ENCODE measurements around the gene ANAPC10. TPM values are rescaled to one million over a fixed set of nuclear protein-coding genes. Genes with fewer than 3 reads are reported as not detected.

ANAPC10 gene
- total RNA-seq, 6 experiments from 2014 or later = 6.0 to 13.0 (median 8.3) TPM

GRCh38 chr4:144984241-144984640 lies 113.8 kb downstream of the ANAPC10 start:
- DNase-seq (no peak), ATAC-seq (no peak)
- no peak for TF ChIP-seq POLR2A (IDR thresholded peaks at IDR 0.05)
- TF ChIP-seq, protein P1, sequence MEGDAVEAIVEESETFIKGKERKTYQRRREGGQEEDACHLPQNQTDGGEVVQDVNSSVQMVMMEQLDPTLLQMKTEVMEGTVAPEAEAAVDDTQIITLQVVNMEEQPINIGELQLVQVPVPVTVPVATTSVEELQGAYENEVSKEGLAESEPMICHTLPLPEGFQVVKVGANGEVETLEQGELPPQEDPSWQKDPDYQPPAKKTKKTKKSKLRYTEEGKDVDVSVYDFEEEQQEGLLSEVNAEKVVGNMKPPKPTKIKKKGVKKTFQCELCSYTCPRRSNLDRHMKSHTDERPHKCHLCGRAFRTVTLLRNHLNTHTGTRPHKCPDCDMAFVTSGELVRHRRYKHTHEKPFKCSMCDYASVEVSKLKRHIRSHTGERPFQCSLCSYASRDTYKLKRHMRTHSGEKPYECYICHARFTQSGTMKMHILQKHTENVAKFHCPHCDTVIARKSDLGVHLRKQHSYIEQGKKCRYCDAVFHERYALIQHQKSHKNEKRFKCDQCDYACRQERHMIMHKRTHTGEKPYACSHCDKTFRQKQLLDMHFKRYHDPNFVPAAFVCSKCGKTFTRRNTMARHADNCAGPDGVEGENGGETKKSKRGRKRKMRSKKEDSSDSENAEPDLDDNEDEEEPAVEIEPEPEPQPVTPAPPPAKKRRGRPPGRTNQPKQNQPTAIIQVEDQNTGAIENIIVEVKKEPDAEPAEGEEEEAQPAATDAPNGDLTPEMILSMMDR (IDR thresholded peaks at IDR 0.05) = no peak
- Histone ChIP-seq H3K9me3 (no peaks in the 10 kb centered on the region), H3K4me1 (no peaks in the 10 kb centered on the region), H3K27me3 (no peaks in the 10 kb centered on the region), H3K36me3 (no peaks in the 10 kb centered on the region), H3K4me3 (no peak overlapping the region), H3K27ac (no peak overlapping the region)
- WGBS (ENCODE audit: insufficient coverage, low coverage, low lambda C conversion rate, missing lambda C conversion rate) = 90% methylated on average over 3 of the region's 3 CpGs
- intact Hi-C loops (cut with DNase I) = no loop called here

GRCh38 chr4:144975718-144976117 lies 122.3 kb downstream of the ANAPC10 start:
- intact Hi-C loops (cut with DNase I) = no loop called here
- no peak for ATAC-seq
- Histone ChIP-seq H3K9me3 (no peaks in the 10 kb centered on the region), H3K27me3 (no peaks in the 10 kb centered on the region), H3K27ac (no peak overlapping the region), H3K4me3 (no peak overlapping the region), H3K36me3 (no peaks in the 10 kb centered on the region), H3K4me1 (no peaks in the 10 kb centered on the region)
- DNase-seq = no peak
- TF ChIP-seq POLR2A (IDR thresholded peaks at IDR 0.05) = no peak
- 69% methylated on average over 2 of the region's 2 CpGs for WGBS (ENCODE audit: insufficient coverage, low coverage, low lambda C conversion rate, missing lambda C conversion rate)

- Histone ChIP-seq H3K9me3 (no peaks in the 10 kb centered on the region), H3K27me3 (no peaks in the 10 kb centered on the region), H3K27ac (no peak overlapping the region), H3K4me1 (no peaks in the 10 kb centered on the region), H3K4me3 (no peak overlapping the region), H3K36me3 (no peaks in the 10 kb centered on the region)
- ATAC-seq (no peak), DNase-seq (no peak)
- 60% methylated on average over 1 of the region's 1 CpG for WGBS (ENCODE audit: insufficient coverage, low coverage, low lambda C conversion rate, missing lambda C conversion rate)
- intact Hi-C loops (cut with DNase I) = no loop called here
- TF ChIP-seq, protein P1 (IDR thresholded peaks at IDR 0.05) = no peak
- TF ChIP-seq POLR2A (IDR thresholded peaks at IDR 0.05) = no peak
Observed at GRCh38 chr4:144970597-144970996, 127.4 kb downstream of the ANAPC10 start.

DNA sequence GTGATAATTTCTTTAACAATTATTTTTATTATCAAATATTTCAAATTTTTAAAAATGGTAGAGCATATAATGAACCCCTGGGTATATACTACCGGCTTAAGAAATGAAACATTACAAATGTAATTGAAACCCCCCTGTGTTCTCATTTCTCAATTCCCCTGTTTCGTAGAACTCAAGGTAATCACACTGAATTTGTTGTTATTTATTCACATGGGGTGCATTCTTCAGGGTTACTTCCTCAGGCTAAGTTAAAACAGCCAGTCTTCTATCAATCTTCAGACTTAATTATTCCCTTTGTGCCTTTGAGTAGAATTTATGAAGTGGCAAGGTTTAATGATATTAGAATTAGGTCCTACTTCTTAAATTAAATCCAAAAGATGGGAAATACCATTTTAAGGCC lies 128.2 kb downstream of the ANAPC10 start:
- no peak for ATAC-seq
- DNase-seq = no peak
- no peak overlapping the region for H3K27ac ChIP-seq
- intact Hi-C loops (cut with DNase I) = no loop called here
- H3K27me3 ChIP-seq = no peaks in the 10 kb centered on the region
- WGBS (ENCODE audit: insufficient coverage, low coverage, low lambda C conversion rate, missing lambda C conversion rate) = 78% methylated on average over 2 of the region's 2 CpGs
- no peaks in the 10 kb centered on the region for H3K9me3 ChIP-seq
- no peak overlapping the region for H3K4me3 ChIP-seq
- H3K4me1 ChIP-seq = no peaks in the 10 kb centered on the region
- TF ChIP-seq, protein P1 (IDR thresholded peaks at IDR 0.05) = no peak
- no peak for TF ChIP-seq POLR2A (IDR thresholded peaks at IDR 0.05)
- H3K36me3 ChIP-seq = no peaks in the 10 kb centered on the region

- ATAC-seq (no peak), DNase-seq (no peak)
- intact Hi-C loops (cut with DNase I) = no loop called here
- no peak overlapping the region for H3K4me3 ChIP-seq
- no peaks in the 10 kb centered on the region for H3K36me3 ChIP-seq
- no peaks in the 10 kb centered on the region for H3K27me3 ChIP-seq
- WGBS (ENCODE audit: insufficient coverage, low coverage, low lambda C conversion rate, missing lambda C conversion rate) = 63% methylated on average over 3 of the region's 3 CpGs
- no peak overlapping the region for H3K27ac ChIP-seq
- H3K9me3 ChIP-seq = no peaks in the 10 kb centered on the region
- H3K4me1 ChIP-seq = no peaks in the 10 kb centered on the region
- TF ChIP-seq POLR2A (IDR thresholded peaks at IDR 0.05) = no peak
- TF ChIP-seq, protein P1 (IDR thresholded peaks at IDR 0.05) = no peak
Observed at GRCh38 chr4:144968606-144969005, 129.4 kb downstream of the ANAPC10 start.

Data from right lobe of liver (tissue), 6 donors.